ENCODE data around the gene BRAF.
"Not testable (repeated sequence)": the region's sequence is repeated elsewhere in the genome, so short reads cannot be mapped to it uniquely, and the experiment has no call there.

The BRAF gene

DNA sequence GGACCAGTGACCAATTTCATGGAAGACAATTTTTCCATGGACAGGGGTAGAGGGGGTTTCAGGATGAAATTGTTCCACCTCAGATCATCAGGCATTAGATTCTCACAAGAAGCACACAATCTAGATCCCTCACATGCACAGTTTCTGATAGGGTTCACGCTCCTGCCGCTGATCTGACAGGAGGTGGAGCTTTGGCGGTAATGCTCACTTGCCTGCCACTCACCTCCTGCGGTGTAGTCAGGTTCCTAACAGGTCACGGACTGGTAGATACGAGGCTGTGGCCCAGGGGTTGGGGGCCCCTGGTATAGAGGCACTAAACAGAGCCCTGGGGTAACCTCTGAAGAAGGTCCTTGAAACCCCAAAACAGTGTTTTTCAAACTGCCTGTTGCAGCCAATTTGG is 6.5 kb downstream of the BRAF start:
- DNase-seq (ENCODE audit: low read depth in 2 of 2) = no peak

DNA sequence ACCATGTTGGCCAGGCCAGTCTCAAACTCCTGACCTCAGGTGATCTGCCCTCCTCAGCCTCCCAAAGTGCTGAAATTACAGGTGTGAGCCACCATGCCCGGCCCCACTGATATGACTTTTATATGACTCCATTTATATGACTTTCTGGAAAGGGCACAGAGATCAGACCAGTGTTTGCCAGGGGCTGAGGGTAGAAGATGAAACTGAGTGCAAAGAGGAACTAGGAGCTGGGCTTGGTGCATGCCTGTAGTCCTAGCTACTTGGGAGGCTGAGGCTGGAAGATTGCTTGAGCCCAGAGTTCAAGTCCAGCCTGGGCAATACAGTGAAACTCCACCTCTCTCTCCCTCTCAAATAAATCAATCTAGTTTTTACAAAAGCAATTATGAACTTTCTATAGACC is 7.5 kb downstream of the BRAF start:
- no peak for DNase-seq (ENCODE audit: low read depth in 2 of 2)

DNA sequence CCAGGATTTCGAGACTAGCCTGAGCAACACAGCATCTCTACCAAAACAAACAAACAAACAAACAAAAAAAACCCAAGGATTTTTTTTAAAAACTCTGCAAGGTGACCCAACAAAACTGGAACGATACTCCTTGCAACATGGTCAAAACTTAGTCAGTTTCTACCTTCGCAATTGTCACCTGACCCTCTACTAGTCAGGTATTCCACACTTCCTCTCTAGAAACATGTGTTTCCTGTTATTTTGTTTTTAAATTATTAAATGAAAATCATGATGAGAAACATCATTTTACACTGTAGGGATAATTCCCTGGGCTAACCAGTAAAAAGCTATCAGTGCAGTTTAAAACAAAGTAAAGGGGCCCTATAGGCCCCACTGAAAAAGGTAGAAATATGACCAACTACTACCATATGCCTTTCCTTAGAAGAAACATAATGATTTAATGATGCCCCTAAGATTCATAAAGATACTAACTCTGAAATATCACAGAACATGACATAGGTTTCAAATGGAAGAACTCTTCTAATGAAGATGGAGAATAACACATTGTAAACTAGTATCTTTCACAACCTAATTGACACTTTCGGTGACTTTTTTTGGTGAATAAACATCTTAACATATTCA is 8.7 kb downstream of the BRAF start:
- DNase-seq (ENCODE audit: low read depth in 2 of 2) = no peak

DNA sequence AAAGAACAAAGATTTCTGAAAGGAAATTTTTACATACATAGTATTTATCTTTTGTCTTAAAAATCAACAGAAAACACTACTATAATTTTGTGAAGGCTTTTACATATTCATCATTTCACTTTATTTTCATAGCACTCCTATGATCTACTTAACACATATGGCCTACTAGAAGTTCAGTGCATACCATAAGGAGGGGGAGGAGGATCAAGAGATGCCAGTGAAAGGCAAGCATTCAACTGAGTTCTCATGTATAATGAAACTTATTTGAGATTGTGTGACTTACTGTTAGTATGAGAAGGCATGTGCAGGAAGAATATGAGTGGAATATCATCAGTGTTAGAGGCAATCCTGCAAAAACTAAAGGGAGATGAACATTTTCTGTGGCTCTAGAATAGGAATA is 10.6 kb downstream of the BRAF start:
- no peak for DNase-seq (ENCODE audit: low read depth in 2 of 2)

DNA sequence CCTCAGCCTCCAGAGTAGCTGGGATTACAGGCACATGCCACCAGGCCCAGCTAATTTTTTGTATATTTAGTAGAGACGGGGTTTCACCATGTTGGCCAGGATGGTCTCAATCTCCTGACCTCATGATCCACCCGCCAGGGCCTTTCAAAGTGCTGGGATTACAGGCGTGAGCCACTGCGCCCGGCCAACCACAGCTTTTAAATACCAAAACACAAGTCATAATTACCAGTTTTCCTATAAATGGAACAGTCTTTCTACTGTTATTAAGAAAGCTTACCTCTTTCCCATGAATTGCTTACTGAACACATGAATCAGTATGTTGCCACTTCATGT is 11.2 kb downstream of the BRAF start:
- not testable (repeated sequence) for DNase-seq (ENCODE audit: low read depth in 2 of 2)

DNA sequence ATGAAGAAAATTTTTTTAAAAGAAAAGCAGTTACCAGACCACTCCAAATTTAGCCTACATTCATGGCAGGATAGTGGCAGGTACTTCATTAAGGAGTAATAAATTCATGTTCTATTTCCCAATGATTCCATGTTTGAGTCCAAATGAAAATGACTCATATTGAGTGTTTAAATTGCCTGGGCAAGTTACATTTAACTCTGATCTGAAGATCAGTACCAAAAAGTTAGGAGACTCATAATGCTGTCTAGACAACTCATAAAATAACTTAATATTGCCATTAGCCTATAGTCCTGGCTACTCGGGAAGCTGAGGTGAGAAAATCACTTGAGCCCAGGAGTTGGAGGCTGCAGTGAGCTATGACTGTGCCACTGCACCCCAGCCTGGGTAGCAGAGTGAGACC is 13.0 kb downstream of the BRAF start:
- no peak for DNase-seq (ENCODE audit: low read depth in 2 of 2)

DNA sequence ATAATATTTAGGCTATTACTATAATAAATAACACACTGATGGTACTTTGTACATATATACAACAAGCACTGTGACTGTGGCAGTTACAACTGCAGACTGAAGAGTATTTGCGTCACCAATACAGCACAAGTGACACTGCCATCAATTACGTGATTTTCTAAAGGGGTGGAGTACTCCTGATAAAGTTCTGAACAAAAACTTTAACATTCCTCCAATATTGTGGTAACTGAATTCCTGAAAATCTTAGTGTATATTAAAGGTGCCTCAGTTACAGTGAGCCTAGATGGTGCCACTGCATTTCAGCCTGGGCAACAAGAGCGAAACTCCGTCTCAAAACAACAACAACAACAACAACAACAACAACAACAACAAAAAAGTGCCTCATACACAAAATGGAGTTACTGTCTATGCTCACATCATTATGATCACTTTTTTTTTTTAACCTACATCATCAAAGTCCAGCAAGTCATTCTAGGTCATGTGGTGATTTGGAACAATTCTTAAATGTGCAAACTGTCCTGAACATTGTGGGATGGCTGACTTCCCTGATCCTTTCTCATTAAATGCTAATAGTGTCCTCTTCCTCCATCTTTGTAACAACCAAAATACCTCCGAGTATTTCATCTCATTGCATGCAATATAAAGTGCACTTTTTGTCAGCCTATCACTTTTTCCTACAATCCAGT is 15.1 kb downstream of the BRAF start:
- no peak for DNase-seq (ENCODE audit: low read depth in 2 of 2)

DNA sequence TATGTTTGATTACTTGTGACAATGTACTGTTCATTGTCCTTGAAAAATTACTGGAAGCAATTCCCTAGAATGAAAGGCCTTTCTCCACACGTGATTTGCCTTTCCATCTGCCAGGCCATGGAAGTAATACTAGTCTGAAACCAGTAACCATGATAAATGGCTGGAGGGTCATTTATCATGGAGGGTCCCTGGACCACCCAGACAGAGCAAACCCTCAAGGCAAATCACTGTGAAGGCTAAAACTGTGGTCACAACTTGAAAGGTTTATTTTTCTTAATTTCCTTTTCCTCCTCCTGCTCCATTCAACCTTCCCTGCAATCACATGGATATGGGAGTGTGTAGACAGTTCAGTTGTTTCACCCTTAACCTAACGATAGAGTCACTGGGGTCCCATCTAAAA is 16.4 kb downstream of the BRAF start:
- no peak for DNase-seq (ENCODE audit: low read depth in 2 of 2)

DNA sequence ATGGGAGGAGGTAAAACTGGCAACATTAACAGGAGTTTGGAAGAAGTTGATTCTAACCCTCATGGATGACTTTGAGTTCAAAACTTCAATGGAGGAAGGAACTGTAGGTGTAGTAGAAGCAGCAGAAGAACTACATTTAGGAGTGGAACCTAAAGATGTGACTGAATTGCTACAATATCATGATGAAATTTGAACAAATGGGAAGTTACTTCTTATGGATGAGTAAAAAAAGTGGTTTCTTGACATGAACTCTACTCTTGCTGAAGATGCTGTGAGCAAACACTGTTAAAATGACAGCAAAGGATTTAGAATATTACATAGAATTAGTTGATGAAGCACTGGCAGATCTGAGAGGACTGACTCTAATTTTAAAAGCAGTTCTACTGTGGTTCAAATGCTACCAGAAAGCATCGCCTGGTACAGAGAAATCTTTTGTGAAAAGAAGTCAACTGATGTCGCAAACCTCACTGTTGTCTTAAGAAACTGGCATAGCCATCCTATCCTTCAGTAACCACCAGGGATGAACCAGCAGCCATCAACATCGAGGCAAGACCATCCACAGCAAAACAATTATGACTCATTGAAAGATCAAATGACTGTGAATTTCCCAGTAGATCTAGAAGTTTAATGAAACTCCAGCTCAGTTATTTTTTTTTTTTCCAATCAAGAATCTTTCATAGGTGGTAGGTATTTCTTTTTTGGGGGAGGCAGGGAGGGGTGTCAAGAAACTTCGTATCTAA is 20.8 kb downstream of the BRAF start:
- no peak for DNase-seq (ENCODE audit: low read depth in 2 of 2)

DNA sequence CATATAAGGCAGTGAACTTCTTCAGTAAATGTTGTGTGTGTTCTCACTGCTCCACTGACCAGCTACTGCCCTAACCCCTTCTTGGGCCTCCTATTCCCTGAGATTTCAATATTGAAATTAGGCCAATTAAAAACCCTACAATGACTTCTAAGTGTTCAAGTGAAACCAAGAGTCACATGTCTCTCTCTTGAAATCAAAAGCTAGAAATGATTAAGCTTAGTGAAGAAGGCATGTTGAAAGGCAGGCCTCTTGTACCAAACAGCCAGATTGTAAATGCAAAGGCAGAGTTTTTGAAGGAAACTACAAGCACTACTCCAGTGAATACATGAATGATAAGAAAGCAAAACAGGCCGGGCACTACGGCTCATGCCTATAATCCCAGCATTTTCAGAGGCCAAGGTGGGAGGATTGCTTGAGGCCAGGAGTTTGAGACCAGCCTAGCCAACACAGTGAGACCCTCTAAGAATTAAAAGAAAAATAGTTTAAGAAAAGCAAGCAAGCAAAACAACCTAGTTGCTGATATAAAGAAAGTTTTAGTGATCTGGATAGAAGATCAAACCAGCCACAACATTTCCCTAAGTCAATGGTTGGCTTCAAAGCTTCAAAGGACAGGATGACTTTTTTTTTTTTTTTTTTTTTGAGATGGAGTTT is 22.3 kb downstream of the BRAF start:
- no peak for DNase-seq (ENCODE audit: low read depth in 2 of 2)

DNA sequence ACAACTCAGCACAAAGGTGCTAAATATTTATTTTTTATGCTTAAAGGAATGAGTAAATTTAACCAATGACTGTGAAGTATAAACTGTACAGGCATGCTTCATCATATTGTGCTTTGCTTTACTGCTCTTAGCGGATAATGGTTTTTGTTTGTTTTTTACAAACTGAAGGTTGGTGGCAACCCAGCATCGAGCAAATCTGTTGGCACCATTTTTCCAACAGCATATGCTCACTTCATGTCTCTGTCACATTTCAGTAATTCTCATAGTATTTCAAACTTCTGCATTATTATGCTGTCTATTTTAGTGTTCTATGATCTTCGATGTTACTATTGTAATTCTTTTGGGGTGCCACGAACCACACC is 22.8 kb downstream of the BRAF start:
- no peak for DNase-seq (ENCODE audit: low read depth in 2 of 2)

DNA sequence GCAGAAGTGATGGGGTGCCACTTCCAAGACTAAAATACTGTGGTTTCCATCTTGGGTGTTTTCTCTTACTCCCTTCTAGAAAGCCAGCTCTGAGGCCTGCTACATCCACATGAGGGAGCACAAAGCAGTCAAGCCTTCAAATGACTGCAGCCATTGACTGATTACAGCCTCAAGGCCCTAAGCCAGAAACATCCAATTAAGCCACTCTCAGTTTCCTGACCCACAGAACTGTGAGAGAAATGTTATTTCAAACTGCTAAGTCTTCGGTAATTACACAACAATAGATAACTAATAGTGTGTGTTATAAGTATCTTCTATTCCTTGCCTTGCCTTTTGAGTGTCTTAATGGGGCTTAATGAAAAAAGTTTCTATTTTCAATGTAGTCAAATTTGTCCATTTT is 24.8 kb downstream of the BRAF start:
- no peak for DNase-seq (ENCODE audit: low read depth in 2 of 2)

DNA sequence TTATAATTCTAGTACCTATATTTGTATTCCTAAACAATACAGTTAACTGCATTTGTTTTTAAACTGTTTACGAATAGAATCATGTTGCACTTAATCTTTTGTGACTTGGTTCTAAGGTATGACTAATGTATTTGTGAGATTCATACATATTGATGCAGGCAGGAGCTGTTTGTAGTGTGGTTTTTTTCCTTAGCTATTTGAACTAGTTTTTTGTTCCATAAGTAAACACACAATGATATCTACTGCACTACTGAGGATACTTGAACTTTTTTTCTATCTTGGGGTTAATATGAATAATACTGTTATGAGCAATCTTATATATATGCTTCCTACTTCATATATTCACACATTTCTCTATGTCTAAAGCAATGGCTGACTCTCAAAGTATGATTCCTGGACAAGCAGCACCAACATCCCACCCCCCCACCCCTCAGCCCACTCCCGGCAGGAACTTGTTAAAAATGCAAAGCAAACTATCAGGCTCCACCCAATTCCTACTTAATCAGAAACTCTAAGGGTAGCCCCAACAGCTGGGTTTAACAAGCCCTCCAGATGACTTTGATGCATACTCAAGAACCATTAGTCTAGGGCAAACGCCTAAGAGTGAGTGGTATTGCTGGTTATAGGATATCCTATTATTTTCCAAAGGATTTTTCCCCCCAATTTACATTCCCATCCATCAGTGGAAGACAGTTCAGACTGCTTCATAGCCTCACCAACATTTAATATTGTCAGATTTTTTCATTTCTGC is 25.8 kb downstream of the BRAF start:
- DNase-seq (ENCODE audit: low read depth in 2 of 2) = no peak

DNA sequence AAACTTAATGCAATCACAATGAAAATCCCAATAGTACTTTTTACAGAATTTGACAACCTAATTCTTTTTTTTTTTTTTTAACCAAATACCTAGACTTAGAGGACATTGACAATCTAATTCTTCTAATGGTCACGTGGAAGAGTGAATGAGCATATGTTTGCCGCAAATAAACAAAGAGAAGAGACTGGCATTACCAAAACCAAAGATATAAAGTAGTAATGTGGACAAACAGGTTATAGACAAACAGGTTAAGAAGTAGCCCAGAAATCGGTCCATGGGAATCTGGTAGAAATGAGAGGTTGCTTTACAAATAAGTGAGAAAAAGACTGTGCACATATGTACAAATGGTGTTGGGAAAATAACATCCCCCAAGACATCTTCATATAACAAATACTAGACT is 27.7 kb downstream of the BRAF start:
- no peak for DNase-seq (ENCODE audit: low read depth in 2 of 2)

DNA sequence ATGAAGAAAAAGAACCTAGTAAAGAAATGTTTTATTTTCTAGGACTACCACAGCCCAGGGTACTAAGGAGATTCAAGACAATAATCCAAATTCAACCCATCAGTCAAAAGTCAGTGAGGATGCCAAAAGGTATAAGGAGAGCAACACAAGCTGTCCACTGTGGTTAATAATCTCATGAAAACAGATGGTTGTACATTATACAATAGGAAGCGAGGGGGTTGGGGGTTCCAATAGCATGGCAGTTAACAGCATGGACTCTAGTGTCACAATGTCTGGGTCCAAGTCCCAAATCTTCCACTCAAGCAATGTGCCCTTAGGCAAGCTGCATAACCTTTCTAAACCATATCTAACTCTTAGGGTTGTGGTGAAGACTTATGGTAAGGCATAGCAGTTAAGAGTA is 35.1 kb downstream of the BRAF start:
- DNase-seq (ENCODE audit: low read depth in 2 of 2) = no peak

DNA sequence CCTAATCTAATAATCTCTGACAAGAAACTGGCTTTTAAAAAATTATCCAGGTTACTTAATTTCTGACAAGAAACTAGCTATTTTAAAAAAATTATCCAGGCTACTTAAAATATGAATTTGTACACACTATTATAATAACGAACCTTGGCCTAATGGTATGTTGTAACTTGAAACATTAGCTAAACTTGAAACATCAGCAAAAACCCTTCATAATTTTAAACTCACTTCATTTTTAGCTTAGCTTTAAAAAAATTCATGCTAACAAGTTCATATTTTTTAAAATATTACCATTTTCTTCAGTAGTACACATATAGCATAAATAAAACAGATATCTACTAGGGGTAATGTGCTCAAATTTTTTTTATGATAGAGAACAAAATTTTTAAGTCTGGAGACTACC is 35.6 kb downstream of the BRAF start:
- DNase-seq (ENCODE audit: low read depth in 2 of 2) = no peak

DNA sequence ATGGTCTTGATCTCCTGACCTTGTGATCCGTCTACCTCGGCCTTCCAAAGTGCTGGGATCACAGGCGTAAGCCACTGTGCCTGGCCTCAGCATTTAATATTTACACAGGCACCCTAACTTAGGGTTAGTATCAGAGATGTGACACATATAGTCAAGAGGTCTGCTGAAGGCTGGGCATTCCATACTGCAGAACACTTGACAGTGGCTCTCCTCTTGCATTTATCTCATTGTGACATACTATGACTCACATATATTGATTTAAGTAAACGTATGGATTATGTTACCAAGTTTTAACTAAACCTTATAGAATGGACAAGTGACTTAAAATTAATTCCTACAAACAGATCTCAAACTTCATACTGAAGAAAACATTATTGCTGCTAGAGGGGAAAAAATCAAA is 36.6 kb downstream of the BRAF start:
- DNase-seq (ENCODE audit: low read depth in 2 of 2) = no peak

DNA sequence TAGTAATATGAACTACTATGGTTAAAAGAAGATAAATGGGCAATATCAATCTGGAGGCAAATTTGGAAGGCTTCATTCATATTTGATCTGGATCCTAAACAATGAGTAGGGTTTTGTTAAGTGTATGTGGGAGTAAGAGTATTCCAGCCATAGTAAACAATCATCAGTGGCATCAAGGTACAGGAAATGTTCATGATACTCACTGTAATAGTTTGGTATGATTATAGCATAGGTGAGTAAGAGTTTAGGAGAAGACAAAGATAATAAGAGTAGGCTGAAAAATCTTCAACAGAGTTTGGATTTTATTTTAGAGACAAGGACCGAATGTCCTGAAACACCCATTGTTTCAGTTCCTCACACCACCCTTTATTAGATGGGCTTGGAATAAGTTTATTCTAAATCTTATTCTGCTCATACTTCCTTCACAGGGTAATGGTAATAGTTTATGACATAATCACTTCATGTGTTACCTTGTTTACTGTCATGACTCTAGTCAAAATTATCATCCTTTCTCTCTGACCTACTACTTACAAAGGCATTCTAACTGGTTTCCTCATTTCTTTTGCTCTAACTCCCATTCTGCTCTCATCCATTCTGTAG is 38.9 kb downstream of the BRAF start:
- DNase-seq (ENCODE audit: low read depth in 2 of 2) = no peak

DNA sequence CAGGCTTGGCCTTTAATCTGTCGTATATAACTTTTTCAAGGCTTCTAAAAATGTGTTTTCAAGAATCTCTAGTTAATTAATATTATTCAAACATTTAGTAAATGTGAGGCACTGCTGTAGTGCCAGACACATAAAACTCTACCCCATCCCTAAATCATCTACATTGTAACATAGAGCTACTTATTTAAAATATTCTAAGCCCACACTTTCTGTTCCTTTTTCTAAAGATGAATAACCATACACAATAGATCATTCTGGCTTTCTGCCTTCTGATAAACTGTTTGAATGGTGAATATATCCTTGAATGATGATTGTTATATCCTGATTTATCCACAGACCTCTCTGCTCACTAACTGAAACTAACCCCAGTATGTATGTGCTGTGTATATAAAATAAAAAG is 41.4 kb downstream of the BRAF start:
- no peak for DNase-seq (ENCODE audit: low read depth in 2 of 2)

DNA sequence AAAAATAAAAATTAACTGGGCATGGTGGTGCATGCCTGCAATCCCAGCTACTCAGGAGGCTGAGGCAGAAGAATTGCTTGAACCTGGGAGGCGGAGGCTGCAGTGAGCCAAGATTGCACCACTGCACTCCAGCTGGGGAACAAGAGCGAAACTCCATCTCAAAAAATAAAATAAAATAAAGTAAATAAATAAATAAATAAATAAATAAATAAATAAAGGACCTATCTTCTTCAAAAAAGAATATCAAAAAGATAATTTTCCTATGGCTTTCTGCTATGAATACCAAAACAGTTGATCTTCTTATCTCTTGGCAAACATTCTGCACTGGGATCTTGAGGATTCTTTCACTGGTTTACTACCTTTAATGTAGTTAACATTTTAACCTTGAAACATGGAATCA is 41.9 kb downstream of the BRAF start:
- DNase-seq (ENCODE audit: low read depth in 2 of 2) = not testable (repeated sequence)

DNA sequence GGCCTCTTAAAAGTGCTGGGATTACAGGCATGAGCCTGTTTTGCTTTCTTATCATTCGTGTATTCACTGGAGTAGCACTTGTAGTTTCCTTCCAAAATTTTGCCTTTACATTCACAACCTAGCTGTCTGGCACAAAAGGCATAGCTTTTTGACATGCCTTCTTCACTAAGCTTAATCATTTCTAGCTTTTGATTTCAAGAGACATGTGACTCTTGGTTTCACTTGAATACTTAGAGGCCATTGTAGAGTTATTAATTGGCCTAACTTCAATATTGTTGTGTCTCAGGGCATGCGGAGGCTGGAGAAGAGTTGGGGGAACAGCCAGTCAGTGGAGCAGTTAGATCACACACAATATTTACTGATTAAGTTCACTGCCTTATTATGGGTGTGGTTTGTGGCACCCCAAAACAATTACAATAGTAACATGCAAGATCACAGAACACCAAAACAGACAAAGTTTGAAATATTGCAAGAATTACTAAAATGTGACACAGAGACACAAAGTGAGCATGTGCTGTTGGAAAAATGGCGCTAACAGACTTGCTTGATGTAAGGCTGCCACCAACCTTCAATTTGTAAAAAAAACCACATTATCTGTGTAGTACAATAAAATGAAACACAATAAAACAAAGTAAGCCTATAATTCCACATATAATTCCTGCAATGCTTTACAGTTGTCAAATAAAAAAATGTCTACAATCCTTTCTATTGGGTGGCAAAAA is 43.1 kb downstream of the BRAF start:
- no peak for DNase-seq (ENCODE audit: low read depth in 2 of 2)

DNA sequence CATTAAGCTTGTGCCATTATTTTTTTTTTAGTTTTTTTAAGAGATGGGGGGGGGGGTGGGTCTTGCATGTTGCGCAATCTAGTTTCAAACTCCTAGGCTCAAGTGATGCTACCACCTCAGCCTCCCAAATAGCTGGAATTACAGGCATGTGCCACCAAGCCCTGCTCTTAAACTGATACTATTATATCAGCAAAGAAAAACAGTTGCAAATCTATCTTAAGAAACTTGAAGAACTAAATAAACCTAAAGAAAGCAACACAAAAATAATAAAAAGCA is 47.5 kb downstream of the BRAF start:
- no peak for DNase-seq (ENCODE audit: low read depth in 2 of 2)

All from stimulated activated CD8-positive, alpha-beta memory T cell treated with anti-CD3 and anti-CD28 coated beads, Interleukin-15, amount 100 ng/mL, for 4 hours (primary cell).